K562 (cell line): ENCODE results near the gene LMNB1. TPM values are rescaled to one million over a fixed set of nuclear protein-coding genes. Genes with fewer than 3 reads are reported as not detected.
A peak's percentile ranks its signal among the peaks of the same experiment; 100 is the strongest.

ENCODE experiments used
- ATAC-seq: fragments of 200-7000 bp; cut with Tn5 transposase; 3 replicates; pipeline ENCODE4 v1.9.1; 2020; ENCODE audit warnings: moderate library complexity
- BruUV-seq: library from RNA; stranded (reverse); fragments of 400-500 nt; replicated peaks from 2 replicates; lab custom pipeline; 2021; lab: Mats Ljungman, UMichigan
- CTCF ChIA-PET: fragments of 300-600 bp; formaldehyde crosslinking; extraction: SDS; loops from one replicate; lab custom pipeline; 2021; ENCODE audit warnings: low intra/inter-chr PET ratio; lab: Yijun Ruan, JAX
- POLR2A ChIA-PET: fragments of 300-600, 350-650 bp; sonication (Branson Sonifier 250); formaldehyde crosslinking; extraction: SDS; loops from one replicate; lab custom pipeline; 2021; ENCODE audit warnings: antibody characterized with exemption, inconsistent platforms; lab: Yijun Ruan, JAX
- DNase-seq, 4 experiments: peaks; one replicate each; pipeline versions ENCODE4 v3.0.0 to v3.0.0-alpha.2; 2011 to 2018; ENCODE audit warnings: low spot score in 3 of 4, mixed read lengths in 3 of 4; ENCODE audit errors: extremely low read depth in 1 of 4
- FAIRE-seq: peaks from 2 replicates; lab custom pipeline; 2011; peaks lifted over from hg19 to GRCh38; lab: Jason Lieb, UNC
- H2AFZ ChIP-seq: 2 replicates; pipeline ENCODE4 v1.6.0; 2011; ENCODE audit warnings: low read depth, low read length, control low read depth, inconsistent platforms
- H3K27ac ChIP-seq: fragments of 200-600 bp; 3 replicates; pipeline ENCODE4 v1.8.0; 2011; ENCODE audit warnings: low read depth, mild to moderate bottlenecking, control low read depth, inconsistent platforms, low read length, moderate library complexity, mixed read lengths; ENCODE audit errors: extremely low read depth
- H3K27me3 ChIP-seq, 2 experiments: fragments of 300-600 bp in 1 of 2; 2 replicates in 1 of 2; 3 replicates in 1 of 2; pipeline versions ENCODE4 v1.6.0 to v1.8.0; 2011; ENCODE audit warnings: inconsistent platforms in 2 of 2, low read length in 2 of 2, mild to moderate bottlenecking in 1 of 2, mixed read lengths in 1 of 2, moderate library complexity in 1 of 2; ENCODE audit not compliant: control insufficient read depth in 2 of 2, insufficient read depth in 2 of 2
- H3K36me3 ChIP-seq: fragments of 300-600 bp; 3 replicates; pipeline ENCODE4 v1.8.0; 2011; ENCODE audit warnings: mild to moderate bottlenecking, low read length, inconsistent platforms; ENCODE audit not compliant: control insufficient read depth, insufficient read depth
- H3K4me1 ChIP-seq, 2 experiments: fragments of 200-600 bp in 1 of 2; replicated peaks in 1 of 2; 2 replicates in 1 of 2; 3 replicates in 1 of 2; pipeline versions ENCODE4 v1.5.1 to v1.8.0; 2011; ENCODE audit warnings: inconsistent platforms in 2 of 2, low read length in 2 of 2, mild to moderate bottlenecking in 1 of 2, mixed read lengths in 1 of 2, moderate library complexity in 1 of 2; ENCODE audit not compliant: control insufficient read depth in 2 of 2, insufficient read depth in 2 of 2
- H3K4me2 ChIP-seq: 2 replicates; pipeline ENCODE4 v1.6.1; 2011; ENCODE audit warnings: low read length, control low read depth, inconsistent platforms, mixed read lengths; ENCODE audit not compliant: insufficient read depth
- H3K4me3 ChIP-seq: fragments of 200-600 bp; sonication (generic), shearing (Covaris generic); 2 replicates; pipeline ENCODE4 v1.5.1; 2016; ENCODE audit warnings: control low read depth, inconsistent platforms
- H3K79me2 ChIP-seq: fragments of 200-600 bp; 3 replicates; pipeline ENCODE4 v1.8.0; 2011; ENCODE audit warnings: low read length, inconsistent platforms; ENCODE audit not compliant: control insufficient read depth, insufficient read depth
- H3K9ac ChIP-seq, 2 experiments: 2 replicates each; pipeline versions ENCODE4 v1.6.0 to v1.6.1; 2011; ENCODE audit warnings: low read depth in 2 of 2, low read length in 2 of 2, control low read depth in 1 of 2, inconsistent platforms in 1 of 2, mild to moderate bottlenecking in 1 of 2, mixed read lengths in 1 of 2; ENCODE audit not compliant: insufficient read depth in 1 of 2
- H3K9me1 ChIP-seq: one replicate; pipeline ENCODE4 v1.6.0; 2011; ENCODE audit warnings: inconsistent platforms, mild to moderate bottlenecking, low read length, moderate library complexity; ENCODE audit not compliant: control insufficient read depth, insufficient read depth
- H3K9me3 ChIP-seq: replicated peaks from 2 replicates; pipeline ENCODE4 v1.5.1; 2011; ENCODE audit warnings: low read depth, low read length, inconsistent platforms; ENCODE audit not compliant: control insufficient read depth, insufficient read depth
- H4K20me1 ChIP-seq: replicated peaks from 2 replicates; pipeline ENCODE4 v1.6.1; 2011; ENCODE audit warnings: low read length, inconsistent platforms, mixed read lengths; ENCODE audit not compliant: control insufficient read depth, insufficient read depth
- ATF2 ChIP-seq: sonication (generic); formaldehyde crosslinking; IDR thresholded peaks from 2 replicates; pipeline ENCODE4 v1.8.1; 2022; ENCODE audit warnings: missing genetic modification reagents
- C11orf30 ChIP-seq: fragments of 450-650 bp; IDR thresholded peaks from 2 replicates; pipeline ENCODE4 v1.6.1; 2016; ENCODE audit warnings: low read depth, mild to moderate bottlenecking
- CEBPB ChIP-seq: fragments of 450-650 bp; IDR thresholded peaks from 2 replicates; pipeline ENCODE4 v1.6.1; 2016; ENCODE audit warnings: missing genetic modification characterization, missing compliant biosample characterization
- CEBPG ChIP-seq, 3 experiments: fragments of 200-800 bp in 1 of 3; sonication (Bioruptor generic) in 1 of 3; sonication (generic) in 1 of 3; formaldehyde crosslinking in 1 of 3; IDR thresholded peaks in 2 of 3; conservative IDR thresholded peaks in 1 of 3; 2 replicates each; pipeline versions ENCODE4 v1.6.1 to v1.8.0; 2016 to 2022; ENCODE audit warnings: missing compliant biosample characterization in 2 of 3, missing genetic modification characterization in 2 of 3, mild to moderate bottlenecking in 1 of 3, missing genetic modification reagents in 1 of 3
- CGGBP1 ChIP-seq: fragments of 250-450 bp; sonication (Bioruptor Pico); IDR thresholded peaks from 2 replicates; pipeline ENCODE4 v1.9.0; 2021; ENCODE audit warnings: mild to moderate bottlenecking
- E2F3 ChIP-seq: fragments of 250-450 bp; sonication (Bioruptor Pico); IDR thresholded peaks from 2 replicates; pipeline ENCODE4 v1.4.0; 2020; ENCODE audit warnings: mild to moderate bottlenecking
- FIP1L1 ChIP-seq: fragments of 200-400 bp; formaldehyde crosslinking; IDR thresholded peaks from 2 replicates; pipeline ENCODE4 v1.6.1; 2018; ENCODE audit warnings: mild to moderate bottlenecking, low read depth, low read length; ENCODE audit not compliant: poor library complexity, severe bottlenecking
- GTF2E2 ChIP-seq: fragments of 200-800 bp; sonication (Bioruptor generic); IDR thresholded peaks from 2 replicates; pipeline ENCODE4 v1.6.1; 2016; ENCODE audit warnings: missing genetic modification characterization, missing compliant biosample characterization
- MLX ChIP-seq, 2 experiments: fragments of 450-650 bp in 1 of 2; sonication (generic) in 1 of 2; formaldehyde crosslinking; conservative IDR thresholded peaks; 2 replicates each; pipeline versions ENCODE4 v1.4.0 to v1.8.1; 2020 to 2022; ENCODE audit warnings: mild to moderate bottlenecking in 1 of 2, missing genetic modification reagents in 1 of 2
- PHTF2 ChIP-seq: fragments of 250-450 bp; sonication (Bioruptor Pico); IDR thresholded peaks from 2 replicates; pipeline ENCODE4 v1.5.0; 2021; ENCODE audit warnings: mild to moderate bottlenecking
- TEAD1 ChIP-seq, 2 experiments: fragments of 450-650 bp in 1 of 2; sonication (generic) in 1 of 2; formaldehyde crosslinking; IDR thresholded peaks; 2 replicates each; pipeline versions ENCODE4 v1.4.0 to v1.8.0; 2020 to 2022; ENCODE audit warnings: mild to moderate bottlenecking in 2 of 2, missing genetic modification reagents in 1 of 2
- ZNF175 ChIP-seq: fragments of 200-800 bp; sonication (Bioruptor generic); IDR thresholded peaks from 2 replicates; pipeline ENCODE4 v1.6.1; 2016; ENCODE audit warnings: low read depth, mild to moderate bottlenecking, missing genetic modification characterization, missing compliant biosample characterization
- ZNF324 ChIP-seq: fragments of 250-450 bp; sonication (Bioruptor Pico); IDR thresholded peaks from 2 replicates; pipeline ENCODE4 v1.4.0; 2020; ENCODE audit warnings: mild to moderate bottlenecking
- WGBS: fragments of 100-300 bp; shearing (Covaris generic); methylation state at CpG from one replicate; pipeline ENCODE4 v1.1.6; 2016; ENCODE audit warnings: low coverage, mixed read lengths; ENCODE audit not compliant: insufficient coverage; ENCODE audit errors: missing lambda C conversion rate; 5-methylcytosine and 5-hydroxymethylcytosine counted together
- in situ Hi-C: fragments of 300-500 bp; cut with MboI; formaldehyde crosslinking; loops from 4 replicates; pipeline ENCODE4 v1.15.0; 2018; ENCODE audit warnings: inconsistent platforms, mixed read lengths
- intact Hi-C: fragments of 100-400 bp; cut with micrococcal nuclease; formaldehyde crosslinking; loops from 2 replicates; pipeline ENCODE4 v1.14.2; 2022
- polyA plus RNA-seq, 8 experiments: library from polyadenylated mRNA; depleted of rRNA in 4 of 8; stranded (reverse) in 5 of 8; unstranded in 3 of 8; fragments of >200 nt; fragmentation: Nextera tagmentation in 2 of 8; fragmentation: Illumina TruSeq in 1 of 8; extraction: Ambion mirVana in 2 of 8; extraction: Trizol in 1 of 8; gene quantifications; 2 replicates each; pipeline versions ENCODE4 v1.2.1 to v1.2.3, GENCODE V29; 2011 to 2014; ENCODE audit warnings: inconsistent platforms in 1 of 8, missing spikeins in 1 of 8
- total RNA-seq, 7 experiments: library from RNA; depleted of rRNA in 6 of 7; stranded (reverse); fragments of >200 nt in 6 of 7; fragmentation: Illumina TruSeq in 2 of 7; extraction: Trizol in 2 of 7; gene quantifications; 2 replicates each; pipeline versions ENCODE4 v1.2.1 to v1.2.3, GENCODE V29; 2011 to 2021; ENCODE audit warnings: low replicate concordance in 1 of 7

The LMNB1 gene
- total and polyA plus RNA-seq, 9 of the 15 experiments (the other 6 are each of a cell fraction or from before 2014, with no cell fraction given): 2.8 to 190 (median 131) TPM

- H3K4me3 ChIP-seq: no peak overlapping the region
- DNase-seq: no peak
- H3K79me2 ChIP-seq: peaks cover 91% of the 10 kb centered on the region
- TF ChIP-seq CGGBP1 (CRISPR knock-in tag): no peak
- TF ChIP-seq TEAD1 (CRISPR knock-in tag; IDR thresholded peaks at IDR 0.05): no peak
- TF ChIP-seq ZNF324 (CRISPR knock-in tag): no peak
- TF ChIP-seq ZNF175 (CRISPR knock-in tag): no peak
- TF ChIP-seq E2F3 (CRISPR knock-in tag): no peak
- TF ChIP-seq CEBPB: peak; percentile 92
- TF ChIP-seq CEBPG (CRISPR knock-in tag; IDR thresholded peaks at IDR 0.05): no peak
- TF ChIP-seq CEBPG (tag; conservative IDR thresholded peaks at IDR 0.05 in 1 of 2, IDR thresholded peaks at IDR 0.05 in 1 of 2): peak; percentile 67 to 91; a peak in 3 of 4 replicates
- TF ChIP-seq ATF2 (CRISPR knock-in tag): no peak
- no peak for TF ChIP-seq FIP1L1
- no peak for TF ChIP-seq PHTF2 (CRISPR knock-in tag)
- TF ChIP-seq C11orf30: no peak
- no peak for TF ChIP-seq MLX (CRISPR knock-in tag; conservative IDR thresholded peaks at IDR 0.05)
- no peak for TF ChIP-seq GTF2E2 (tag)
- H3K9me3 ChIP-seq: no peaks in the 10 kb centered on the region
- ATAC-seq: no peak
- ChIA-PET CTCF (interaction anchor here (0.8 to 2.1 kb wide), 6 partner anchors 24 to 462 kb away, joined by 3 to 20 read pairs (median 6); no protein-coding TSS in a partner anchor), POLR2A (interaction anchor here (1.0 to 1.4 kb wide), 2 partner anchors 12 to 123 kb away, joined by 3 to 5 read pairs; no protein-coding TSS in a partner anchor)
- 0 out of 2 replicates have a peak, but pooled peaks cover 10% of the 10 kb centered on the region for H4K20me1 ChIP-seq
- in situ Hi-C loops: no loop called here
- no peaks in the 10 kb centered on the region for H3K27me3 ChIP-seq
- FAIRE-seq: no peak
- H3K4me1 ChIP-seq: no peaks in the 10 kb centered on the region; a peak in 3 of 5 replicates
- intact Hi-C loops: loop anchor here (10.0 kb wide), 1 partner anchor 447 kb away; no protein-coding TSS in a partner anchor
- H3K4me2 ChIP-seq: no peak overlapping the region
- no peaks in the 10 kb centered on the region for H3K9me1 ChIP-seq
- H2AFZ ChIP-seq: no peak overlapping the region
- no peak overlapping the region for H3K9ac ChIP-seq
- H3K27ac ChIP-seq: no peak overlapping the region; the same call in 2 of the 3 replicates
- BruUV-seq: no TSS peak
- 75% methylated on average over 4 of the region's 4 CpGs for WGBS
- peaks cover 48% of the 10 kb centered on the region for H3K36me3 ChIP-seq
These were observed 24.4 kb downstream of the LMNB1 start for GRCh38 chr5:126801174-126801991.
